Endothelial cell of umbilical vein (primary cell): Measurements from ENCODE around the gene RPUSD4. TPM values are rescaled to one million over a fixed set of nuclear protein-coding genes. Genes with fewer than 3 reads are reported as not detected.

Experiments
- BruUV-seq: library from RNA; stranded (reverse); fragments of 400-500 nt; replicated peaks from 2 replicates; lab custom pipeline; 2021; lab: Mats Ljungman, UMichigan
- CTCF ChIA-PET: fragments of 300-600, 350-600 bp; sonication (Branson Sonifier 250); formaldehyde crosslinking; loops from one replicate; lab custom pipeline; 2021; ENCODE audit warnings: antibody characterized with exemption, inconsistent platforms; lab: Charles Lee
- POLR2A ChIA-PET: fragments of 300-600, 350-600 bp; sonication (Branson Sonifier 250); formaldehyde crosslinking; loops from one replicate; lab custom pipeline; 2021; ENCODE audit warnings: antibody characterized with exemption, inconsistent platforms; lab: Charles Lee
- DNase-seq: peaks from one replicate; pipeline ENCODE4 v3.0.0-alpha.2; 2011; ENCODE audit warnings: low read depth, low spot score
- FAIRE-seq: peaks from 2 replicates; lab custom pipeline; 2011; peaks lifted over from hg19 to GRCh38; lab: Jason Lieb, UNC
- H2AFZ ChIP-seq: 2 replicates; pipeline ENCODE4 v1.6.0; 2012; ENCODE audit warnings: low read depth, low read length, control low read depth, inconsistent platforms
- H3K27ac ChIP-seq: 2 replicates; pipeline ENCODE4 v1.5.1; 2011; ENCODE audit warnings: low read depth, mild to moderate bottlenecking, control low read depth, low read length, moderate library complexity; ENCODE audit not compliant: insufficient read depth
- H3K27me3 ChIP-seq, 2 experiments: 2 replicates each; pipeline versions ENCODE4 v1.6.0 to v1.6.1; 2011; ENCODE audit warnings: low read length in 2 of 2, mixed read lengths in 1 of 2; ENCODE audit not compliant: control insufficient read depth in 2 of 2, insufficient read depth in 2 of 2
- H3K36me3 ChIP-seq, 2 experiments: 2 replicates in 1 of 2; 3 replicates in 1 of 2; pipeline ENCODE4 v1.5.1; 2011; ENCODE audit warnings: low read length in 2 of 2, mild to moderate bottlenecking in 1 of 2, moderate library complexity in 1 of 2; ENCODE audit not compliant: control insufficient read depth in 2 of 2, insufficient read depth in 2 of 2; ENCODE audit errors: extremely low read depth in 1 of 2
- H3K4me1 ChIP-seq: 3 replicates; pipeline ENCODE4 v1.5.1; 2011; ENCODE audit warnings: mild to moderate bottlenecking, low read length; ENCODE audit not compliant: control insufficient read depth, insufficient read depth; ENCODE audit errors: extremely low read depth
- H3K4me2 ChIP-seq: 2 replicates; pipeline ENCODE4 v1.6.1; 2011; ENCODE audit warnings: low read length, control low read depth, mixed read lengths; ENCODE audit not compliant: insufficient read depth
- H3K4me3 ChIP-seq, 3 experiments: fragments of 200-600 bp in 1 of 3; sonication (generic), shearing (Covaris generic) in 1 of 3; replicated peaks in 1 of 3; 2 replicates each; pipeline ENCODE4 v1.5.1; 2011 to 2016; ENCODE audit warnings: control low read depth in 3 of 3, low read length in 3 of 3, mild to moderate bottlenecking in 2 of 3, inconsistent platforms in 1 of 3, low read depth in 1 of 3, moderate library complexity in 1 of 3; ENCODE audit not compliant: insufficient read depth in 1 of 3
- H3K79me2 ChIP-seq: 2 replicates; pipeline ENCODE4 v1.6.0; 2012; ENCODE audit warnings: low read length, inconsistent platforms; ENCODE audit not compliant: control insufficient read depth, insufficient read depth
- H3K9ac ChIP-seq: replicated peaks from 2 replicates; pipeline ENCODE3; 2011; ENCODE audit warnings: low read length, control low read depth; ENCODE audit not compliant: insufficient read depth; ENCODE audit errors: extremely low read depth
- H3K9me1 ChIP-seq: replicated peaks from 3 replicates; pipeline ENCODE4 v1.6.0; 2011; ENCODE audit warnings: mild to moderate bottlenecking, low read length; ENCODE audit not compliant: control insufficient read depth, insufficient read depth; ENCODE audit errors: extremely low read depth
- H3K9me3 ChIP-seq: replicated peaks from 2 replicates; pipeline ENCODE4 v1.5.1; 2012; ENCODE audit warnings: low read length, inconsistent platforms; ENCODE audit not compliant: control insufficient read depth, insufficient read depth
- H4K20me1 ChIP-seq: replicated peaks from 2 replicates; pipeline ENCODE3; 2011; ENCODE audit warnings: mild to moderate bottlenecking, low read length; ENCODE audit not compliant: control insufficient read depth, insufficient read depth; ENCODE audit errors: extremely low read depth
- EZH2 ChIP-seq: IDR thresholded peaks from 2 replicates; pipeline ENCODE4 v1.6.1; 2012; ENCODE audit warnings: borderline replicate concordance, low read depth, mild to moderate bottlenecking, moderate library complexity, low read length, inconsistent platforms; ENCODE audit not compliant: severe bottlenecking
- FOS ChIP-seq: IDR thresholded peaks from 2 replicates; pipeline ENCODE4 v1.6.1; 2011; ENCODE audit warnings: mild to moderate bottlenecking, low read length, moderate library complexity, borderline replicate concordance; ENCODE audit not compliant: insufficient read depth
- GATA2 ChIP-seq: IDR thresholded peaks from 2 replicates; pipeline ENCODE4 v1.7.0; 2011; ENCODE audit warnings: low read depth, mild to moderate bottlenecking, moderate library complexity, mixed read lengths, low read length; ENCODE audit not compliant: insufficient read length, insufficient read depth
- JUN ChIP-seq: IDR thresholded peaks from 2 replicates; pipeline ENCODE4 v1.6.1; 2011; ENCODE audit warnings: borderline replicate concordance, low read depth; ENCODE audit not compliant: insufficient read length, insufficient read depth
- MYC ChIP-seq: IDR thresholded peaks from one replicate; pipeline ENCODE4 v1.6.1; 2011; ENCODE audit warnings: mild to moderate bottlenecking, low read depth, low read length
- POLR2A ChIP-seq: IDR thresholded peaks from 2 replicates; pipeline ENCODE4 v1.6.1; 2012; ENCODE audit warnings: low read depth, mild to moderate bottlenecking, control low read depth, low read length
- POLR2AphosphoS5 ChIP-seq: IDR thresholded peaks from 2 replicates; pipeline ENCODE4 v1.6.1; 2012; ENCODE audit warnings: low read depth, mild to moderate bottlenecking, control low read depth, low read length, moderate library complexity; ENCODE audit not compliant: insufficient read depth
- dilution Hi-C: fragments of 300-500 bp; cut with MboI; formaldehyde crosslinking; loops from one replicate; pipeline ENCODE4 v1.15.0; 2019; ENCODE audit warnings: low sequenced_read_pairs; ENCODE audit not compliant: extremely low pct_ligation_motif_present
- intact Hi-C: fragments of 100-400 bp; cut with micrococcal nuclease; formaldehyde crosslinking; loops from one replicate; pipeline ENCODE4 v1.10.0; 2022
- polyA plus RNA-seq, 4 experiments: library from polyadenylated mRNA; depleted of rRNA in 3 of 4; stranded (reverse) in 3 of 4; unstranded in 1 of 4; fragments of >200 nt; gene quantifications; 2 replicates each; pipeline versions ENCODE4 v1.2.1 to v1.2.3, GENCODE V29; 2011 to 2012; ENCODE audit warnings: missing spikeins in 1 of 4
- total RNA-seq: library from RNA; stranded (reverse); gene quantifications from 2 replicates; pipeline ENCODE4 v1.2.3, GENCODE V29; 2021
- TF ChIP-seq, protein P1 (sequence below), 2 donors: IDR thresholded peaks; 1 replicate in 1 of 2; 2 replicates in 1 of 2; pipeline ENCODE4 v1.5.1; 2011; ENCODE audit warnings: low read length in 2 of 2, mild to moderate bottlenecking in 2 of 2, moderate library complexity in 2 of 2, control low read depth in 1 of 2, inconsistent platforms in 1 of 2, low read depth in 1 of 2; ENCODE audit not compliant: insufficient read depth in 1 of 2; ENCODE audit errors: extremely low read depth in 1 of 2
- TF ChIP-seq, protein P2 (sequence below): IDR thresholded peaks from 2 replicates; pipeline ENCODE4 v1.6.1; 2011; ENCODE audit not compliant: insufficient read depth, insufficient read length

Gene RPUSD4
- total and polyA plus RNA-seq, 2 donors (not counting 3 experiments of a cell fraction or from before 2014, with no cell fraction given) = 37.8 to 40.8 TPM

DNA sequence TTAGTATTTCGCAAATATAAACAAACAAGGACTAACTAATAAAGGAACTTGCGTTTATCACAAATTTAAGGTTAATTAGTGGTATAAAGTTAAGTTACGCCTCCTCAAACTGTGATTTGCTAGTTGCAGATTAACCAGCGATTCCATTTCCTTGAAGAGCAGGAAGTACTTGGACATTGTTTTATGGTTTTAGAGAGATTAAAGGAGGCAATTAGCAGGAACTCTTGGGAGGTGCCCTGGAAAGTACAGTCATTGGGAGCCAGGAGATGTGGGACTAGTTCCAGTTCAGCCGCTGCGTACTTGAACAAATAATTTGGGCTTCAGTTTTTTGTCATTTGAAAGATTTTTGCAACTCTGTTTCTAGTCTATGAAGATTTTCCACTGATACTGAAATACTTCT, 3.4 kb upstream of the RPUSD4 start:
- TF ChIP-seq MYC (no peak), POLR2AphosphoS5 (no peak), JUN (no peak), FOS (no peak), GATA2 (no peak), POLR2A (no peak), EZH2 (no peak)
- TF ChIP-seq, protein P1, sequence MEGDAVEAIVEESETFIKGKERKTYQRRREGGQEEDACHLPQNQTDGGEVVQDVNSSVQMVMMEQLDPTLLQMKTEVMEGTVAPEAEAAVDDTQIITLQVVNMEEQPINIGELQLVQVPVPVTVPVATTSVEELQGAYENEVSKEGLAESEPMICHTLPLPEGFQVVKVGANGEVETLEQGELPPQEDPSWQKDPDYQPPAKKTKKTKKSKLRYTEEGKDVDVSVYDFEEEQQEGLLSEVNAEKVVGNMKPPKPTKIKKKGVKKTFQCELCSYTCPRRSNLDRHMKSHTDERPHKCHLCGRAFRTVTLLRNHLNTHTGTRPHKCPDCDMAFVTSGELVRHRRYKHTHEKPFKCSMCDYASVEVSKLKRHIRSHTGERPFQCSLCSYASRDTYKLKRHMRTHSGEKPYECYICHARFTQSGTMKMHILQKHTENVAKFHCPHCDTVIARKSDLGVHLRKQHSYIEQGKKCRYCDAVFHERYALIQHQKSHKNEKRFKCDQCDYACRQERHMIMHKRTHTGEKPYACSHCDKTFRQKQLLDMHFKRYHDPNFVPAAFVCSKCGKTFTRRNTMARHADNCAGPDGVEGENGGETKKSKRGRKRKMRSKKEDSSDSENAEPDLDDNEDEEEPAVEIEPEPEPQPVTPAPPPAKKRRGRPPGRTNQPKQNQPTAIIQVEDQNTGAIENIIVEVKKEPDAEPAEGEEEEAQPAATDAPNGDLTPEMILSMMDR (IDR thresholded peaks at IDR 0.05; ENCODE audit: extremely low read depth in 1 of 2, insufficient read depth in 1 of 2, low read depth in 1 of 2, low read length in 2 of 2) = no peak
- TF ChIP-seq, protein P2, sequence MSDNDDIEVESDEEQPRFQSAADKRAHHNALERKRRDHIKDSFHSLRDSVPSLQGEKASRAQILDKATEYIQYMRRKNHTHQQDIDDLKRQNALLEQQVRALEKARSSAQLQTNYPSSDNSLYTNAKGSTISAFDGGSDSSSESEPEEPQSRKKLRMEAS = no peak
- Histone ChIP-seq H3K79me2 (peaks cover 76% of the 10 kb centered on the region), H3K9ac (no peak overlapping the region), H3K4me2 (peak overlapping the region; percentile 43), H3K4me3 (no peak overlapping the region), H3K9me1 (no peaks in the 10 kb centered on the region), H4K20me1 (peaks cover 3% of the 10 kb centered on the region), H3K36me3 (no peaks in the 10 kb centered on the region), H3K4me1 (peaks cover 17% of the 10 kb centered on the region), H3K9me3 (no peaks in the 10 kb centered on the region), H3K27me3 (no peaks in the 10 kb centered on the region), H2AFZ (no peak overlapping the region), H3K27ac (no peak overlapping the region)
- DNase-seq = peak; percentile 51
- POLR2A ChIA-PET = interaction anchor here (0.6 kb wide), 1 partner anchor 206 kb away, joined by 3 read pairs; no protein-coding TSS in a partner anchor
- dilution Hi-C loops (no loop called here), intact Hi-C loops (loop anchor here (5.0 kb wide), 1 partner anchor 132 kb away; no protein-coding TSS in a partner anchor)
- no TSS peak for BruUV-seq
- CTCF ChIA-PET = no interaction called here
- FAIRE-seq = peak; percentile 56
